Esophagus muscularis mucosa (tissue), 3 donors: ENCODE data around the gene B3GALT6.

Experiments
- EP300 ChIP-seq: sonication (generic); formaldehyde crosslinking; IDR thresholded peaks from one replicate; pipeline ENCODE4 v1.6.1; 2017; ENCODE audit warnings: antibody characterized with exemption
- POLR2AphosphoS5 ChIP-seq, 2 donors: sonication (generic); formaldehyde crosslinking; IDR thresholded peaks; one replicate each; pipeline ENCODE4 v1.6.1; 2017; ENCODE audit warnings: antibody characterized with exemption in 2 of 2

DNA sequence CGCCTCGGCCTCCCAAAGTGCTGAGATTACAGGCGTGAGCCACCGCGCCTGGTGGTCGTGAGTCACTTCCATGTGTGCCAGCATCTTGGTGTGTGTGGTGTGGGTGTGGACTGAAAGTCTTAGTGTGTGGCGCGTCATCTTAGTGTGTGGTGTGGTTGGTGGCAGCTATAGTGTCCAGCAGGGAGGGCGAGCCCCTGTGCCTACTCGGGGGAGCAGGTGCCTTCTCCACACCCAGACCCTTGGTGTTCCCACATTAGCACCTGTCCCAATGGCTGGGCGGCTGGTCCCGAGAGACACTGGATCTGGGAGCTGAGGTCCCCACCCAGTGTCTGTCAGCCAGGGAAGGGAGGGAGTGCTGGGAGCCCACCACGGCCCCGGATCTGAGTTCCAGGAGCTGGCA, 51.0 kb downstream of the B3GALT6 start:
- TF ChIP-seq POLR2AphosphoS5 (IDR thresholded peaks at IDR 0.05), result no peak
- TF ChIP-seq EP300, result no peak
